HCT116 (cell line): Measurements from ENCODE around the gene UBE2L3.

Experiments used
- CEBPB ChIP-seq: IDR thresholded peaks from 2 replicates; pipeline ENCODE4 v1.6.1; 2012; ENCODE audit warnings: low read depth
- EGR1 ChIP-seq: IDR thresholded peaks from 2 replicates; pipeline ENCODE4 v1.6.1; 2012; ENCODE audit warnings: low read depth
- EZH2 ChIP-seq: fragments of 200-600 bp; sonication (generic); IDR thresholded peaks from 2 replicates; pipeline ENCODE4 v1.6.1; 2017; ENCODE audit warnings: antibody characterized with exemption, mixed run types
- POLR2A ChIP-seq: IDR thresholded peaks from 2 replicates; pipeline ENCODE4 v1.7.0; 2011; ENCODE audit warnings: borderline replicate concordance; ENCODE audit not compliant: insufficient read depth, insufficient read length; ENCODE audit errors: extremely low read depth
- POLR2AphosphoS5 ChIP-seq: IDR thresholded peaks from 2 replicates; pipeline ENCODE4 v1.6.1; 2011; ENCODE audit warnings: mild to moderate bottlenecking, low read depth, low read length, moderate library complexity
- SIN3A ChIP-seq: IDR thresholded peaks from 2 replicates; pipeline ENCODE4 v1.6.1; 2012; ENCODE audit warnings: low read depth
- SRF ChIP-seq: IDR thresholded peaks from 2 replicates; pipeline ENCODE4 v1.6.1; 2012; ENCODE audit warnings: low read depth
- TF ChIP-seq, protein P1 (sequence below), 3 experiments: fragments of 200-600 bp in 1 of 3; sonication (generic) in 1 of 3; IDR thresholded peaks in 2 of 3; conservative IDR thresholded peaks in 1 of 3; 2 replicates each; pipeline ENCODE4 v1.5.1; 2012 to 2017; ENCODE audit warnings: low read depth in 2 of 3, low read length in 2 of 3, antibody characterized with exemption in 1 of 3, borderline replicate concordance in 1 of 3, control low read depth in 1 of 3, mild to moderate bottlenecking in 1 of 3, mixed read lengths in 1 of 3, mixed run types in 1 of 3, moderate library complexity in 1 of 3; ENCODE audit not compliant: insufficient read depth in 1 of 3

- TF ChIP-seq POLR2A (no peak), EZH2 (no peak), CEBPB (no peak), POLR2AphosphoS5 (no peak), SIN3A (no peak), EGR1 (no peak), SRF (no peak)
- TF ChIP-seq, protein P1, sequence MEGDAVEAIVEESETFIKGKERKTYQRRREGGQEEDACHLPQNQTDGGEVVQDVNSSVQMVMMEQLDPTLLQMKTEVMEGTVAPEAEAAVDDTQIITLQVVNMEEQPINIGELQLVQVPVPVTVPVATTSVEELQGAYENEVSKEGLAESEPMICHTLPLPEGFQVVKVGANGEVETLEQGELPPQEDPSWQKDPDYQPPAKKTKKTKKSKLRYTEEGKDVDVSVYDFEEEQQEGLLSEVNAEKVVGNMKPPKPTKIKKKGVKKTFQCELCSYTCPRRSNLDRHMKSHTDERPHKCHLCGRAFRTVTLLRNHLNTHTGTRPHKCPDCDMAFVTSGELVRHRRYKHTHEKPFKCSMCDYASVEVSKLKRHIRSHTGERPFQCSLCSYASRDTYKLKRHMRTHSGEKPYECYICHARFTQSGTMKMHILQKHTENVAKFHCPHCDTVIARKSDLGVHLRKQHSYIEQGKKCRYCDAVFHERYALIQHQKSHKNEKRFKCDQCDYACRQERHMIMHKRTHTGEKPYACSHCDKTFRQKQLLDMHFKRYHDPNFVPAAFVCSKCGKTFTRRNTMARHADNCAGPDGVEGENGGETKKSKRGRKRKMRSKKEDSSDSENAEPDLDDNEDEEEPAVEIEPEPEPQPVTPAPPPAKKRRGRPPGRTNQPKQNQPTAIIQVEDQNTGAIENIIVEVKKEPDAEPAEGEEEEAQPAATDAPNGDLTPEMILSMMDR (IDR thresholded peaks at IDR 0.05 in 2 of 3, conservative IDR thresholded peaks at IDR 0.05 in 1 of 3; ENCODE audit: borderline replicate concordance in 1 of 3, insufficient read depth in 1 of 3, low read depth in 2 of 3, low read length in 2 of 3), result no peak
Observed at GRCh38 chr22:21615731-21616130, 48.2 kb downstream of the UBE2L3 start.
